HCT116 (cell line): Measurements from ENCODE around the gene DUSP14. TPM values are rescaled to one million over a fixed set of nuclear protein-coding genes. Genes with fewer than 3 reads are reported as not detected.

ENCODE experiments used
- ATAC-seq: fragments of 200-7000 bp; cut with Tn5 transposase; 2 replicates; pipeline ENCODE4 v1.9.1; 2020; ENCODE audit warnings: mild to moderate bottlenecking, moderate library complexity
- BruUV-seq: library from RNA; stranded (reverse); fragments of 400-500 nt; replicated peaks from 2 replicates; lab custom pipeline; 2021; lab: Mats Ljungman, UMichigan
- CTCF ChIA-PET: fragments of 300-600 bp; sonication (Branson Sonifier 250); formaldehyde crosslinking; loops from one replicate; lab custom pipeline; 2021; ENCODE audit warnings: antibody characterized with exemption; lab: Charles Lee
- POLR2A ChIA-PET: fragments of 300-600, 350-600 bp; sonication (Branson Sonifier 250); formaldehyde crosslinking; loops from one replicate; lab custom pipeline; 2021; ENCODE audit warnings: antibody characterized with exemption; lab: Charles Lee
- RAD21 ChIA-PET, 2 experiments: fragments of 300-600 bp; sonication (Branson Sonifier 250); formaldehyde crosslinking; loops; one replicate each; lab custom pipeline; 2023; ENCODE audit warnings: low total read pairs in 2 of 2; ENCODE audit not compliant: uncharacterized antibody in 2 of 2, unreplicated experiment in 2 of 2, low non-redundant PET in 1 of 2; lab: Charles Lee
- DNase-seq: peaks from one replicate; pipeline ENCODE4 v3.0.0-alpha.2; 2010; ENCODE audit warnings: low read depth, low spot score
- H2AFZ ChIP-seq: fragments of 200-600 bp; shearing (Covaris generic), sonication (generic); 2 replicates; pipeline ENCODE4 v1.6.1; 2017; ENCODE audit warnings: low read depth, mixed run types, mixed read lengths, antibody characterized with exemption, low read length; ENCODE audit not compliant: poor library complexity, severe bottlenecking
- H3K27ac ChIP-seq: 2 replicates; pipeline ENCODE4 v1.5.1; 2012; ENCODE audit warnings: low read depth, low read length
- H3K27me3 ChIP-seq: fragments of 200-600 bp; sonication (generic); 2 replicates; pipeline ENCODE4 v1.6.1; 2016; ENCODE audit warnings: mixed run types, low read length, mixed read lengths; ENCODE audit not compliant: insufficient read depth
- H3K36me3 ChIP-seq, 2 experiments: fragments of 200-500 bp in 1 of 2; fragments of 200-600 bp in 1 of 2; sonication (Bioruptor generic) in 1 of 2; sonication (generic) in 1 of 2; 2 replicates each; pipeline versions ENCODE4 v1.5.1 to v1.6.1; 2014 to 2016; ENCODE audit warnings: low read length in 2 of 2, inconsistent platforms in 1 of 2, mixed read lengths in 1 of 2, mixed run types in 1 of 2; ENCODE audit not compliant: insufficient read depth in 2 of 2, control insufficient read depth in 1 of 2
- H3K4me1 ChIP-seq, 2 experiments: fragments of 200-600 bp in 1 of 2; sonication (generic) in 1 of 2; 2 replicates each; pipeline versions ENCODE4 v1.5.1 to v1.6.1; 2012 to 2017; ENCODE audit warnings: low read length in 2 of 2, inconsistent platforms in 1 of 2, mild to moderate bottlenecking in 1 of 2, mixed read lengths in 1 of 2, mixed run types in 1 of 2, moderate library complexity in 1 of 2; ENCODE audit not compliant: insufficient read depth in 2 of 2, control insufficient read depth in 1 of 2
- H3K4me2 ChIP-seq: fragments of 200-600 bp; sonication (generic); 2 replicates; pipeline ENCODE4 v1.6.1; 2017; ENCODE audit warnings: mixed run types, low read length, mixed read lengths
- H3K4me3 ChIP-seq, 2 experiments: fragments of 200-600 bp in 1 of 2; sonication (generic) in 1 of 2; replicated peaks in 1 of 2; 2 replicates each; pipeline ENCODE4 v1.5.1; 2011 to 2016; ENCODE audit warnings: low read length in 2 of 2, control low read depth in 1 of 2, low read depth in 1 of 2, mild to moderate bottlenecking in 1 of 2, mixed read lengths in 1 of 2, mixed run types in 1 of 2
- H3K79me2 ChIP-seq: fragments of 200-600 bp; sonication (generic); 2 replicates; pipeline ENCODE4 v1.6.1; 2017; ENCODE audit warnings: mild to moderate bottlenecking, mixed run types, low read length, moderate library complexity, mixed read lengths; ENCODE audit not compliant: insufficient read depth
- H3K9ac ChIP-seq: fragments of 200-600 bp; sonication (generic); 2 replicates; pipeline ENCODE4 v1.6.1; 2016; ENCODE audit warnings: low read length, mixed read lengths
- H3K9me2 ChIP-seq: fragments of 200-600 bp; sonication (generic), shearing (Covaris generic); 2 replicates; pipeline ENCODE4 v1.6.1; 2017; ENCODE audit warnings: mixed run types, mild to moderate bottlenecking, moderate library complexity; ENCODE audit not compliant: insufficient read depth
- H3K9me3 ChIP-seq, 2 experiments: fragments of 200-500 bp in 1 of 2; fragments of 200-600 bp in 1 of 2; sonication (Bioruptor generic) in 1 of 2; sonication (generic) in 1 of 2; 2 replicates each; pipeline ENCODE4 v1.6.1; 2014 to 2017; ENCODE audit warnings: low read length in 2 of 2, mixed read lengths in 2 of 2, inconsistent platforms in 1 of 2, low read depth in 1 of 2, mild to moderate bottlenecking in 1 of 2, mixed run types in 1 of 2, moderate library complexity in 1 of 2; ENCODE audit not compliant: control insufficient read depth in 1 of 2, insufficient read depth in 1 of 2
- H4K20me1 ChIP-seq: fragments of 200-600 bp; sonication (generic), shearing (Covaris generic); 2 replicates; pipeline ENCODE4 v1.6.1; 2017; ENCODE audit warnings: mixed run types, mild to moderate bottlenecking, moderate library complexity; ENCODE audit not compliant: insufficient read depth
- EGR1 ChIP-seq: IDR thresholded peaks from 2 replicates; pipeline ENCODE4 v1.6.1; 2012; ENCODE audit warnings: low read depth
- RAD21 ChIP-seq: IDR thresholded peaks from 2 replicates; pipeline ENCODE4 v1.6.1; 2012; ENCODE audit warnings: low read depth, mild to moderate bottlenecking
- REST ChIP-seq: IDR thresholded peaks from 2 replicates; pipeline ENCODE4 v1.6.1; 2012; ENCODE audit warnings: low read depth
- SRF ChIP-seq: IDR thresholded peaks from 2 replicates; pipeline ENCODE4 v1.6.1; 2012; ENCODE audit warnings: low read depth
- TCF7L2 ChIP-seq: IDR thresholded peaks from 2 replicates; pipeline ENCODE4 v1.7.0; 2011; ENCODE audit warnings: borderline replicate concordance, inconsistent platforms; ENCODE audit not compliant: insufficient read depth, insufficient read length; ENCODE audit errors: extremely low read depth
- intact Hi-C: fragments of 100-400 bp; cut with micrococcal nuclease; formaldehyde crosslinking; loops from 2 replicates; pipeline ENCODE4 v1.10.0; 2022
- total RNA-seq: library from RNA; stranded (reverse); gene quantifications from one replicate; pipeline ENCODE4 v1.2.1, GENCODE V29; 2021; ENCODE audit not compliant: unreplicated experiment

Gene DUSP14
- total RNA-seq, 1 experiment from 2014 or later, result 27.6 TPM

GRCh38 chr17:37543637-37544052 is 54.0 kb downstream of the DUSP14 start (continued):
- no peak for TF ChIP-seq REST

GRCh38 chr17:37545486-37545885 is 55.8 kb downstream of the DUSP14 start:
- no peak overlapping the region for H3K4me3 ChIP-seq
- no peaks in the 10 kb centered on the region for H3K4me1 ChIP-seq
- H3K4me2 ChIP-seq, result no peak overlapping the region
- ChIA-PET RAD21 (no interaction called here), POLR2A (no interaction called here), CTCF (no interaction called here)
- H3K27ac ChIP-seq, result no peak overlapping the region
- no peaks in the 10 kb centered on the region for H3K79me2 ChIP-seq
- H3K9ac ChIP-seq, result no peak overlapping the region
- TF ChIP-seq SRF (no peak), RAD21 (no peak), REST (no peak), EGR1 (no peak), TCF7L2 (no peak)
- no peak overlapping the region for H2AFZ ChIP-seq
- H3K9me3 ChIP-seq, result no peaks in the 10 kb centered on the region
- DNase-seq (no peak), ATAC-seq (no peak)
- peaks cover 5 to 7% of the 10 kb centered on the region in 2 experiments; a peak in 1 of 4 replicates for H3K36me3 ChIP-seq
- no TSS peak for BruUV-seq
- no peaks in the 10 kb centered on the region for H3K27me3 ChIP-seq
- no peaks in the 10 kb centered on the region for H3K9me2 ChIP-seq
- H4K20me1 ChIP-seq, result no peaks in the 10 kb centered on the region
- intact Hi-C loops, result no loop called here
